K562 treated with DMSO at 1 percent for 4 hours (cell line): ENCODE results near the gene VASH1. TPM values are rescaled to one million over a fixed set of nuclear protein-coding genes. Genes with fewer than 3 reads are reported as not detected.

Source experiments
- total RNA-seq: library from RNA; unstranded; fragments of 300-600 nt; gene quantifications from 2 replicates; pipeline ENCODE4 v1.2.3, GENCODE V29; 2022; ENCODE audit not compliant: insufficient read depth

VASH1 gene
- total RNA-seq, result 0.55 and 0.63 TPM in 2 replicates

GRCh38 chr14:76761136-76761959, at the start of gene VASH1:
Gene VASH1 (plus strand): TSS chr14:76761468. CDS start chr14:76762822, 1,354 bp downstream.

GRCh38 chr14:76812422-76813383, 51.4 kb downstream of the VASH1 start, which contains the start of gene ANGEL1:
Gene ANGEL1 (minus strand): TSS chr14:76812882. CDS start chr14:76812827, 55 bp downstream.

DNA sequence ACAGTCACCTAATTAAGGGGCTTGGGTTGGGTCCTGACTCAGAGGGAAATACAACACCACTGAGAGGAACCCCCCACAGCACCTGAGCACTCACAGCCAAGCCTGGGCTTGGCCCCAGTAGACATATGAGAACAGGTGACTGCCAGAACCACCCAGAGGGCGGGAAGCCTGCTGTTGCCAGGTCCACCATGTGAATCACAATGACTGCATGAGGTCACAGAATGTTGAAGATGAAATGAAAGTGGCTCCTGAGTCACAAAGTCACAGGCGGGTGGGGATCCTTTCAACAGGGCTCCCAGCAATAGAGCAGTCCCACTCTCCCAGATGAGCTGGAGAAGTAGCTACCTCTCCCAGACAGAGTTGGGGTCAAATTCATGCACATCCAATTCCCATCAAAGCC, 64.9 kb downstream of the VASH1 start, which contains the start of gene LRRC74A:
Gene LRRC74A, plus strand, starts transcription at position 287 of the 400 bp plus-strand sequence. CDS start 290 bp downstream, outside the sequence.

Other genes starting within 250 kb of the VASH1 start
- gene ANGEL1, start 51.4 kb downstream of the VASH1 start, total RNA-seq, result 3.8 and 3.9 TPM in 2 replicates
- not detected in 2 replicates for gene LRRC74A, start 64.9 kb downstream of the VASH1 start, total RNA-seq